GM18517 (cell line): Measurements from ENCODE around the gene MED26.

ENCODE experiments used
- ATAC-seq: cut with Tn5 transposase; IDR thresholded peaks from one replicate; pipeline ENCODE4 v1.9.1; 2021; ENCODE audit warnings: mild to moderate bottlenecking, moderate library complexity; ENCODE audit not compliant: unreplicated experiment

Gene MED26

GRCh38 chr19:16618248-16618647 lies 9.8 kb downstream of the MED26 start:
- no peak for ATAC-seq

- no peak for ATAC-seq
Measured at GRCh38 chr19:16615808-16616207, 12.2 kb downstream of the MED26 start.

DNA sequence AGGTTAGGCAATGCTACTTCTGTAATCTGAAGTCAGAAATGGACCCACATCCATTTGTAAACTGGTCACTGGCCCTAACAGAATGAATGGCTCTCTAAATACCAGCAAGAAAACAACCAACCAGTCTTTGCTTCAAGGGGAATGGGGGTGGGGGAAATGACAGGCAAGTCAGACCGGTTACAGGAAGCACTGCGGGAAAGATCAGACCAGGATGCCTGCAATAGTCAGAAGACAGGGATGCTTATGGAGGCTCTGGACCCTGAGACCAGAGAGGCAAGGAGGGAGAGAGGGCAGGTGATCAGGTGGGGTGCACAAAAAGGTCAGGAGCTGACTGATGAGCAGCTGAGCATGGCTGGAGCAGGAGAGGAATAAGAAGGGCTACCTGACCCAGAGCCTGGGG lies 13.1 kb downstream of the MED26 start:
- ATAC-seq = no peak

- ATAC-seq = no peak
Measured at GRCh38 chr19:16613841-16614240, 14.2 kb downstream of the MED26 start.

DNA sequence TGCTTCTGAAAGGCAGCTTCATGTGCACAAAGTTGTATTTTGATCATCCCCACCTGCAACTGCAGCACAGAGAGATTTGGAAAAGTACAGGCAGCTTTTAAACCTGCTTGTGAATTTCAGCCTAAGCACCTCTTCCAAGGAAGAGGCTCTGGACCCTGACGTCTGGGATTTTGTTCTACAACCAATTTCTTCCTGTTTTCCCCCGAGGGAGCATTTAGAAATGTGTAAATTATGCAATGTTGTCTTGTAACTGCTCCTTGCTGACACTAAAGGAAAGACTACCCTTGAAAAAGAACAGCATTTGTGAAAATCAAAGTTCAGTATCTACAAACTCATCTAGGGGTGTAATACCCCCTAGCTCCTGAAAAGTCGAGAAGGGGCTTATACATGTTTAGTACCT lies 15.4 kb downstream of the MED26 start:
- no peak for ATAC-seq

DNA sequence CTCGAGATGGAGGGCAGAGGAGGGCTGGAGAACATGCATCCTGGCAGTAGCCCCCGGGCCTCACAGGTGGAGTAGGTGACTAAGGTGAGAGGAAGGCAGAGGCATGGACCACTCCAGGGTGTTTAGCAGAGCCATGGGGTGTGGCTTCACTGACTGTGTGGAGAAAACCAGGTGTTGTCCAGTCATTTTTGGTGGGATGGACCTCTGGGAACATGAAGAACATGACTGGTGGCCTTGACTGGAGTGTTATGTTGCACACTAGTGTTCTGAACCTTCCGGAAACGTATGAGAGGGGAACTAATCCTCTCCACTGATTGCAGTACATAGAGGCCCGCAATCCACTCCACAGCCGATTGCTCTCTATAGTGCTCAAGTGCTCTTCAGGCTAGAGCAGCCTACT lies 16.9 kb downstream of the MED26 start:
- no peak for ATAC-seq

GRCh38 chr19:16609511-16610200 lies 18.3 kb downstream of the MED26 start:
- no peak for ATAC-seq

GRCh38 chr19:16608290-16608739 lies 19.7 kb downstream of the MED26 start:
- ATAC-seq = no peak

DNA sequence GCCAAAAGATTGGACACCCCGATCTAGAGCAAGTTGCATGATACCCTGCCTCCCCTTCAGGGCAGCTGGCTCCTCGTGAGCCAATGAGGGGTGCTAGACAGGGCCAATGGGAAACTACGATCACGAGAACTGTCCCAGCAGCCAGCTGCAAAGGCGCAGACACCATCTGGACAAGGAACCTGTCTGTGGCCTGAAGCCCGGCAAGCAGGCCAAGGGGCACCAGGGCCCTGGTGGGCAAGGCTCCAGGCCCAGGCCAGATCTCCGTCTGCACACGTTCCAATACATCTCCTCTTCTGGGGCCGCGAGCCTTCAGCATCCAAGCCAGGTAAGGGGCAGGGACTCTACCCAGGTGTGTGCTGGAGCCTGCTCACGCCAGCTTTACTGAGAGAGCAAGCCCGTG lies 20.2 kb downstream of the MED26 start:
- ATAC-seq = no peak

DNA sequence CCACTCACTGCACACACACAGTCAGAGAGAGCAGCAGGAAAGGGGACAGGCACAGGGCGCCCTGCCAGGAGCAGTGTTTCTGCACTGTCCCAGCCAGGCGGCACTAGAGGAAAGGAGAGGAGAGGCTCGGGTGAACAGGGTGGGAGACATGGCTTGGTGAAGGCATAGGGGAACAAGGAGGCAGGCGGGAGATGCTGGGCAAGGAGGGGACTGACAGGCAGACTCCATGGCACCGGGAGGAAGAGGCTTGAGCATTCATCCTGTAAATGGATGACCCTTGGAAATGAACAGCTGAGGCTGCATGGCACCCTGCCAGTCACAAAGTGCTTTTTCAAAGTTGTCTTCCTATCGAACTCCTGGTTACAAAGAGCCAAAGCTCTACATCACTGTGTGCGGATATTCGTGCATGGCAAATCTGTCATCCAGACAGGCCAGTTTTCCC lies 22.4 kb downstream of the MED26 start:
- ATAC-seq = no peak

- ATAC-seq = no peak
Measured at GRCh38 chr19:16605115-16605514, 22.9 kb downstream of the MED26 start.

DNA sequence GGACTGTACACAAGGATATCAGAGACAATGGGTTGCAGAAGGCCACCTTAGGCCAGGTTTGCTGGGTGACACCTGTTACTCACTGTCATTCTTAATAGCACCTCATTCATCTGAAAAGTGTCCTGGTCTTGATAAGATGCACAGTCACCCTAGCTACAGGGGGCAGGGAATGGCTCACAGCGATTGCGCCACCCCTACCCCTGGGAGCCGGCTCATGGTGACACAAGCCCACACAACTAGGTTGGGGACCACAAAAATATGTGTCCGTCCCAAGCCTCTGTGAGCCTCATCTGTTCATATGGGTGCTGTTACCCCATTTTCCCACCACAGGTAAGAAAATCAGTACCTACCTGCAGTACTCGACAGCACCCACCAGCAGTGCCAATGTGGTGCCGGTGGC lies 23.4 kb downstream of the MED26 start:
- no peak for ATAC-seq

GRCh38 chr19:16603090-16603489 lies 24.9 kb downstream of the MED26 start:
- no peak for ATAC-seq

GRCh38 chr19:16601378-16602052 lies 26.5 kb downstream of the MED26 start:
- no peak for ATAC-seq

- no peak for ATAC-seq
Measured at GRCh38 chr19:16600824-16601223, 27.2 kb downstream of the MED26 start.

DNA sequence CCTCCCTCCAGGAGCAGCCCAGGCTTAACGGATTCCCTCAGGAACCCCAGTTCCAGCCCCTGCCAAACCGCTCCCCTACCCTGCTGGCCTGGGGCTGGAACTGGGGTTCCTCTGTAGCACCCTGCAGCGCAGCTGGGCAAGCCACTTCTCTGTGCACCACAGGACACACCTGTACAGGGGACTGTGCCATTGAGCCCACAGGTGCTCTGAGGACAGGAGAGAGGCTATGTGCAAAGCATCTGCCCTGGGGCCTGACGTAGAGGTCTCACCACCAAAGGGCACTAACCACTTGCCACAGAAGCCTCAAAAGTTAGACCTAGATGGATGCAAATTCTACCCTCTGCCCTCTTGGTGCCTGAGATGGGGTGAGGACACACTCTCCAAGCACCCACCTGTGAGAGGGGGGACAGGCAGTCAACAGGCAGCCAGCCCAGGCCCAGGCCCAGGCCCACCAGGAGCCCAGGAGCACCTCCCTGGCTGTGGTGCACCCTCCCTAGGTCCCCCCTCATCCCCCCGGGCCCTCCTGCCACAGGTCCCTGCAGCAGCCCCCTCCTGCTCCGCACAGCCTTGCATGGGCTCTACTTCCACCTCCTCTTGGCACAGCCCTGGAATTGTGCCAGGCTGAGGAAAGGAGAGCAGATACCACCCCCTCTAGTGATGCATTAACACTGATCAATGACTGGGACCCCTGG lies 28.2 kb downstream of the MED26 start:
- ATAC-seq = no peak

DNA sequence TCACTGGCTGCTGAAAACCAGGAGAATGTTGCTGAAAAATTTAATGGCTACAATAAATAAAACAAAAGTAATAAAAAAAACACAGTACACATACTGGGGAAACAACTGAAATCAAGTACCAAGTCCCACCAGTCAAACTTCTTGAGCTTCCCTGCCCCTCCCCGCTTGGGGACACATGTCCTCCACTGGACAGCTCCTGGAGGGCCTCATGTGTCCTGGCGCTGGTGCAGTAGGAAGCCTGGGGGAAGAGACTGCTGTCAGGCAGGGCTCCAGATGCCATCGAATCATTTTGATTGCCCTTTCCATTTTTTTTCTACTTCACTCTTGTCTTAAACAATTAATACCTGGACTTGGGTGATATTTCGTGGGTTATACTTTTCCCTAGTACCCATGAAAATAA lies 29.2 kb downstream of the MED26 start:
- no peak for ATAC-seq

DNA sequence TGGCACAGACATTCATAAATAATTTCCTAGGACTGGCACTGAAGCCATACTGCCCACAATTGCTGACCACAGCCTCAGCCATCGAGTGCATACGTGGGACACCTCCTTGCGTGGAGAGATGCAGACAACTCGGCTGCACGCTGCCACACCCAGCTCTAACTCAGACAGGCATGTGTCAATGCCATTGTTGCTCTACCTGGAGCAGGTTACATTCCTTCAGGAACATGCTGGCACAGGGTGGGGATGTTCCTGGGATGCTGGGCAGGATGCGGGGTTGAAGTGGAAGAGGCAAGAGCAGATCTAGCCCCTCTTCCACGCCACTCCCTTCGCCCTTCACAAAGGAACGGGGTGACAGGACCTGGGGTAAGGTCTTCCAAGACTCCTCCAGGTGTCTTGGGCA lies 31.6 kb downstream of the MED26 start:
- ATAC-seq = no peak

DNA sequence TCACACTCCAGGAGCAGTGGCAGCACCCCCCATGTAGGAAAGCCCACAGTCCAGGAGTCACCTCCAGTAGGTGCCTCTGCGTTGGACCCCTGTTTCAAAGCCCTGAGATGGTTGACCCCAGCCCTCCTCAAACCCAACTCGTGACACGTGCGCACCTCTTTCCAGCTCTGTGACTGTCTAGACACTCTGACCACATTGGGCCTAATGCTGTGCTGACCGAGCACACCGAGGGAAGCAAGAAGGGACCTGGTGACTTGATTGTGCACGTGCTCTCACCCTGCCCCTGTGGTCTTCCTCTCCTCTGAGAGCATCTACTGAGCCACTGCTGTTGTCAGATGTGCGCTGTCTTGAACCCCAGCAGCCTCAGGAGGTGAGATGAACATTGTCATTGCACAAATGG lies 32.9 kb downstream of the MED26 start:
- ATAC-seq = no peak

- ATAC-seq = no peak
Measured at GRCh38 chr19:16594681-16595091, 33.3 kb downstream of the MED26 start.

- no peak for ATAC-seq
Measured at GRCh38 chr19:16594131-16594586, 33.8 kb downstream of the MED26 start.

DNA sequence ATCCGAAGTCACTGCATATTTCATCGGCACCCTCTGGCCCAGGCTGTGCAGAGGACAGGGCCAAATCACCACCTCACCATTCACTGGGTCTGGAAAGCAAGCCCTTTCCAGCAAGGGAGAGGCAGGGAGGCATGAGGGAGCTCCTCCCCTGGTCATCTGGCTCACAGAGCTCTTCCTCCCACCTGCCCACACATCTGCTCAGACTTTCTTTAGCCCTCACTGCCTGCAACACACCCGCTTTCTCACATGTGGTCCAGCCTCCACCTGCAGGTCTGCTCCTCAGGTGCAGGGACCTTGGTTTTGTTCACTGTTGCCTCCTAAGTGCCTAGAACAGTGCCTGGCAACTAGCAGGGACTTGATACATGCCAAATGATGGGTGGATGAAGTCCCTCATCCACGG lies 34.8 kb downstream of the MED26 start:
- ATAC-seq = no peak
